Measurements from ENCODE around the gene TUBA1B.

DNA sequence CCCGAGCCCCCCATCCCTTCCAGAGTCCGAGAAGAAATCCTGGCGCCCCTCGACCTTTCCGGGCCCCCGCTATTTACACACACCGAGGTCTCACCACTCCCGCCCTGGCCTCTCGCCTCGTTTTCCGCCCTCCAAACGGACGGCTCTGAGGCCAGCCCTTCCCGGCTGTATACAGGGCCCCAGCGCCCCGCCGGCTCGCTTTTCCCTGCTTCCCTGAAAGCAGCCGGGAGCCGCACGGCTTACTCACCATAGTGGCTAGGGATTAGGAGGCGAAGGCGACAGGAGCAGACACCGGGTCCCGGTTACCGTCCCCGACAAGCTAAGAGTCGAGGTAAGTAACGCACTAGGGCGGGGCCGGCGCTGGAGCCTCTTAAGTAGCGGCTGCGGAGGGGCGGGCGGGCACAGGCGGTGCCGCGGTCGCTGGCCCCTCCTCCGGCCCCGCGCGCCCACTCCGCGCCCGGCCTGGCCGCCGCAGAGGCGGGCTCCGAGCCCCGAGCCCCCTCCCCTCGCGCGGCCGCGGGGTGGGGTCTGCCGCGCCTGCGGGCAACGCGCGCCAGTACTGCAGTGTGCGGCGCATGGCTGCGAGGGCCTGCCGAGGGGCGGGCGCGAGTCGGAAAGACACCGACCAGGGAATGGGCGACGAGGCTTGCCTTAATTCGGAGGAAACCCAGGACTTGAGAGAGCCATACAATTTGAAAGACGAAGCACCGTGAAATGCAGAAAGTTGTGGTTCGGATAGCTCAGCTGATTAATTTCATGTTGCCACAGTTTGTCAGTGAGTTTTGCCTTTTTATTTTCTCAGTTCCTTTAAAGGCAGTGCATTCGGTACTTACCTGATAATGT is at the start of gene TUBA1B:
- TF ChIP-seq POLR2A (IDR thresholded peaks at IDR 0.05; ENCODE audit: low read depth, low read length) (peak; percentile 99), PAX5 (IDR thresholded peaks at IDR 0.05; ENCODE audit: insufficient read depth, low read length, severe bottlenecking) (no peak)
